HG03354 (cell line): Measurements from ENCODE around the gene LGALS8.
"Not testable (repeated sequence)": the region's sequence is repeated elsewhere in the genome, so short reads cannot be mapped to it uniquely, and the experiment has no call there.

Experiments used
- ATAC-seq: cut with Tn5 transposase; IDR thresholded peaks from one replicate; pipeline ENCODE4 v1.9.1; 2021; ENCODE audit warnings: mild to moderate bottlenecking; ENCODE audit not compliant: unreplicated experiment, poor library complexity, severe bottlenecking

The LGALS8 gene

GRCh38 chr1:236568285-236568894, 44.6 kb downstream of the LGALS8 start:
- no peak for ATAC-seq

GRCh38 chr1:236575523-236575922, 51.7 kb downstream of the LGALS8 start:
- ATAC-seq: no peak

GRCh38 chr1:236576004-236576403, 52.2 kb downstream of the LGALS8 start:
- no peak for ATAC-seq

- ATAC-seq: not testable (repeated sequence)
These were observed 53.3 kb downstream of the LGALS8 start for GRCh38 chr1:236577041-236577440.

GRCh38 chr1:236578661-236579060, 54.9 kb downstream of the LGALS8 start:
- no peak for ATAC-seq

- ATAC-seq: not testable (repeated sequence)
These were observed 56.6 kb downstream of the LGALS8 start for GRCh38 chr1:236580404-236580803.

GRCh38 chr1:236581528-236581927, 57.7 kb downstream of the LGALS8 start:
- ATAC-seq: no peak

- ATAC-seq: no peak
These were observed 65.7 kb downstream of the LGALS8 start for GRCh38 chr1:236589531-236589930.

- ATAC-seq: no peak
These were observed 66.9 kb downstream of the LGALS8 start for GRCh38 chr1:236590553-236591150.

GRCh38 chr1:236602171-236602570, 78.4 kb downstream of the LGALS8 start:
- ATAC-seq: no peak
